ENCODE results near the gene SORCS2. TPM values are rescaled to one million over a fixed set of nuclear protein-coding genes. Genes with fewer than 3 reads are reported as not detected.

SORCS2 gene
- polyA plus RNA-seq, 1 donor (not counting 4 experiments of a cell fraction or from before 2014, with no cell fraction given) = 0.09 TPM

DNA sequence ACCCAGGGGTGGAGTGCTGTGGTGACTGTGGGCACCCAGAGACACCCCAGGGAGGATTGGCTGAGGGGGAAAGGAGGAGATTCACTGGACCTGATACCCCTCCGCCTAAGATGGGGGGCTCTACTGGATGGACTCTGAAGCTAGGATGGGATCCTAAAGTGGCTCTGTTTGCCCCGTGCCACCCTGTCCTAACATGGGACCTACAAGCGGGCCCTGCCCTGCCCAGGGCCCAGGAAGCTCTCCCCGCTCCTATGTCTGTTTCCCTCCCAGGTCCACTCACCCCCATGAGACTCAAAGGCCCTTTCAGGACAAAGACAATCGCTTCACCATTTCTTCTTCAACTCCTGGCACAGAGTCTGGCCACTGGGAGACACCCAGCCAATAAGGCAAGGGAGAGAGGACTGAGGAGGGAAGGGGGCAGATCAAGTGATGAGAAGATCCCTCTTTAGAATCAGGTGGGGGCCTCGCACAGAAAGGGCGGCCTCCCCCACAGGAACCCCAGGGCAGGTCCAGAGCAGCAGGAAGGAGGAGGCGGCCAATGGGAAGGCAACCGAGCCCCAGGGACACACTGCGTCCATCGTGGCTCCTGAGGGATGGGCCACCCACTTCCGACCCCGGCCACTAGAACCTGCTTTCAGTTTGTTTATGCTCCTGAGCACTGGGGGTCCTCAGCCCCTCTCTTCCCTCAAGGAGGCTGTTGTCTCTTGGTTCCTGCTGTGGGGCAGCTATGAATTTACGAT lies 592.0 kb downstream of the SORCS2 start:
- no peak overlapping the region for H2AFZ ChIP-seq (ENCODE audit: control insufficient read depth, low read length)
- dilution Hi-C loops (cut with MboI; ENCODE audit: extremely low pct_ligation_motif_present, low sequenced_read_pairs) = no loop called here
- FAIRE-seq (no peak), DNase-seq (ENCODE audit: low read depth, low spot score) (no peak)
- no peaks in the 10 kb centered on the region for H3K9me1 ChIP-seq (ENCODE audit: control insufficient read depth, extremely low read depth, insufficient read depth, low read length)
- H3K4me2 ChIP-seq (ENCODE audit: control insufficient read depth, extremely low read depth, insufficient read depth, low read depth, low read length) = no peak overlapping the region
- H3K9ac ChIP-seq (ENCODE audit: control insufficient read depth, extremely low read depth, insufficient read depth, low read length) = no peak overlapping the region
- no peaks in the 10 kb centered on the region for H4K20me1 ChIP-seq (ENCODE audit: control insufficient read depth, extremely low read depth, insufficient read depth, low read length)
- H3K27ac ChIP-seq (ENCODE audit: control insufficient read depth, insufficient read depth, low read length) = no peak overlapping the region
- no peaks in the 10 kb centered on the region for H3K9me3 ChIP-seq (ENCODE audit: control insufficient read depth, low read depth, low read length)
- H3K27me3 ChIP-seq (ENCODE audit: control insufficient read depth, extremely low read depth, insufficient read depth, low read length) = no peaks in the 10 kb centered on the region
- no peaks in the 10 kb centered on the region for H3K4me1 ChIP-seq (ENCODE audit: control insufficient read depth, extremely low read depth, insufficient read depth, low read length)
- H3K36me3 ChIP-seq (ENCODE audit: control insufficient read depth in 2 of 2, extremely low read depth in 1 of 2, insufficient read depth in 2 of 2, low read length in 2 of 2) = peaks cover 10 to 32% of the 10 kb centered on the region in 2 experiments
- H3K4me3 ChIP-seq (ENCODE audit: control insufficient read depth in 2 of 3, extremely low read depth in 1 of 3, insufficient read depth in 2 of 3, low read depth in 1 of 3, low read length in 3 of 3) = no peak overlapping the region
- H3K79me2 ChIP-seq (ENCODE audit: control insufficient read depth, insufficient read depth, low read length) = no peaks in the 10 kb centered on the region
- no peak for TF ChIP-seq CTCF (optimal IDR thresholded peaks at IDR 0.05 in 1 of 3, IDR thresholded peaks at IDR 0.05 in 1 of 3, conservative IDR thresholded peaks at IDR 0.05 in 1 of 3; ENCODE audit: extremely low read depth in 1 of 3, insufficient read depth in 2 of 3, low read length in 3 of 3)
- TF ChIP-seq EZH2 (IDR thresholded peaks at IDR 0.05; ENCODE audit: low read length) = no peak

DNA sequence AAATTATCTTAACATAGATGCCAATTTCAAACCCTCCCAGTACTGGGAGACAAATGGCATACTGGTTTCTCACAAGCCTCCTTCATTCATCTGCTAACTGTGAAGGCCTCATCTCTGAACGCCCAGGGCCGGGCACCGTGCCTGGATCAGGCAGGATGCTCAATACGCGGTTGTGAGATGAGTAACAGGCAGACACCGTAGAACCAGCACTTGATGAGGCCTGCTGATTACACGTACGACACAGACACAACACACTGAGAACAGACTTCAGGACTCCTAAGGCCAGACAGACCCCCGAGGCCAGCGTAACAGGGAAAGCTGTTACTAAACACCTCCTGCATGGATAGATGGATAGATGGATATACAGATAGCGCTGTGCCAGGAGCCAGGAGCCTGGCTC lies 592.7 kb downstream of the SORCS2 start:
- H3K9me3 ChIP-seq (ENCODE audit: control insufficient read depth, low read depth, low read length) = no peaks in the 10 kb centered on the region
- no peaks in the 10 kb centered on the region for H3K9me1 ChIP-seq (ENCODE audit: control insufficient read depth, extremely low read depth, insufficient read depth, low read length)
- no peak for TF ChIP-seq EZH2 (IDR thresholded peaks at IDR 0.05; ENCODE audit: low read length)
- TF ChIP-seq CTCF (optimal IDR thresholded peaks at IDR 0.05 in 1 of 3, IDR thresholded peaks at IDR 0.05 in 1 of 3, conservative IDR thresholded peaks at IDR 0.05 in 1 of 3; ENCODE audit: extremely low read depth in 1 of 3, insufficient read depth in 2 of 3, low read length in 3 of 3) = no peak
- no peaks in the 10 kb centered on the region for H3K4me1 ChIP-seq (ENCODE audit: control insufficient read depth, extremely low read depth, insufficient read depth, low read length)
- no peak overlapping the region for H3K27ac ChIP-seq (ENCODE audit: control insufficient read depth, insufficient read depth, low read length)
- H3K9ac ChIP-seq (ENCODE audit: control insufficient read depth, extremely low read depth, insufficient read depth, low read length) = no peak overlapping the region
- no peak overlapping the region for H2AFZ ChIP-seq (ENCODE audit: control insufficient read depth, low read length)
- H3K4me2 ChIP-seq (ENCODE audit: control insufficient read depth, extremely low read depth, insufficient read depth, low read depth, low read length) = no peak overlapping the region
- no peaks in the 10 kb centered on the region for H3K27me3 ChIP-seq (ENCODE audit: control insufficient read depth, extremely low read depth, insufficient read depth, low read length)
- H3K79me2 ChIP-seq (ENCODE audit: control insufficient read depth, insufficient read depth, low read length) = no peaks in the 10 kb centered on the region
- dilution Hi-C loops (cut with MboI; ENCODE audit: extremely low pct_ligation_motif_present, low sequenced_read_pairs) = no loop called here
- FAIRE-seq (no peak), DNase-seq (ENCODE audit: low read depth, low spot score) (no peak)
- no peaks in the 10 kb centered on the region for H4K20me1 ChIP-seq (ENCODE audit: control insufficient read depth, extremely low read depth, insufficient read depth, low read length)
- peaks cover 10 to 32% of the 10 kb centered on the region in 2 experiments for H3K36me3 ChIP-seq (ENCODE audit: control insufficient read depth in 2 of 2, extremely low read depth in 1 of 2, insufficient read depth in 2 of 2, low read length in 2 of 2)
- H3K4me3 ChIP-seq (ENCODE audit: control insufficient read depth in 2 of 3, extremely low read depth in 1 of 3, insufficient read depth in 2 of 3, low read depth in 1 of 3, low read length in 3 of 3) = no peak overlapping the region

Data from keratinocyte (primary cell).